Measurements from ENCODE around the gene CMSS1. TPM values are rescaled to one million over a fixed set of nuclear protein-coding genes. Genes with fewer than 3 reads are reported as not detected.
A peak's percentile ranks its signal among the peaks of the same experiment; 100 is the strongest.

The CMSS1 gene
- total RNA-seq, 2 donors from 2014 or later: 18.1 to 22.7 TPM

DNA sequence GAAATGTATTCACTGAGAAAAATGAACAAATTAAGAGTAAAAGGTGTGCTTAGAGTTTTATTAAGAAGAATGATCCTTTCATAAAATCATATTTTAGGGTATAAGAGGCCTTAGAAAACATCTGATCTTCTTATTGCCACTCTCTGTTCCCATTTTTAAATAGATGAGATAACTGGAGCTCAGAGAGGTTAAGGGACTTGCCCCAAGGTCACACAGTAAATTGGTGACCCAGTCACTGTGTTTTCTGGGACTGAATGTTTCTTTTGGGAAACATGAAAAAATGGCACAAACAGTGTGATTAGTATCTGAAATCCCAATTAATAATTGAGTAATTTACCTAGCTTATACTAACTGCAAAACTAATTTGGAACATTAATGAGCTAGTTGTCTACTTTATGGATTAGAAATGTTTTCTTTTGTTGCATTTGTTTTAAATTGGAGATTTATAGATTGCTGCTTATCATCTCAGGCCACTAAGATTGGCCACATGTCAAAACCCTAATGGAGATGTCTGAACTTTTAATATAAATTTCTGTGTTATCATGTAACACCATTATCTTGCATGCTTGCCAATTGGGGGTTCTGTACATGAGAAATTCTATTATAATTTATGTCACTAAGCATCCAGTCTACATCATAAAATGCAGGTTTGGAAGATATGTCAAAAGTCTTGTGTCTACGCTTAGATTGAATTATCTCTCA, 64.9 kb downstream of the CMSS1 start:
- Histone ChIP-seq H3K4me3 (no peak overlapping the region), H3K27ac (peak overlapping the region in 1 of 2 donors; percentile 89), H3K9me3 (no peaks in the 10 kb centered on the region), H3K36me3 (no peaks in the 10 kb centered on the region), H3K4me1 (ENCODE audit: control insufficient read depth in 1 of 2, low read depth in 2 of 2) (peaks cover 25 to 40% of the 10 kb centered on the region in 2 donors), H3K27me3 (replicated peaks; ENCODE audit: insufficient read depth) (no peaks in the 10 kb centered on the region)
- TF ChIP-seq, protein P1, sequence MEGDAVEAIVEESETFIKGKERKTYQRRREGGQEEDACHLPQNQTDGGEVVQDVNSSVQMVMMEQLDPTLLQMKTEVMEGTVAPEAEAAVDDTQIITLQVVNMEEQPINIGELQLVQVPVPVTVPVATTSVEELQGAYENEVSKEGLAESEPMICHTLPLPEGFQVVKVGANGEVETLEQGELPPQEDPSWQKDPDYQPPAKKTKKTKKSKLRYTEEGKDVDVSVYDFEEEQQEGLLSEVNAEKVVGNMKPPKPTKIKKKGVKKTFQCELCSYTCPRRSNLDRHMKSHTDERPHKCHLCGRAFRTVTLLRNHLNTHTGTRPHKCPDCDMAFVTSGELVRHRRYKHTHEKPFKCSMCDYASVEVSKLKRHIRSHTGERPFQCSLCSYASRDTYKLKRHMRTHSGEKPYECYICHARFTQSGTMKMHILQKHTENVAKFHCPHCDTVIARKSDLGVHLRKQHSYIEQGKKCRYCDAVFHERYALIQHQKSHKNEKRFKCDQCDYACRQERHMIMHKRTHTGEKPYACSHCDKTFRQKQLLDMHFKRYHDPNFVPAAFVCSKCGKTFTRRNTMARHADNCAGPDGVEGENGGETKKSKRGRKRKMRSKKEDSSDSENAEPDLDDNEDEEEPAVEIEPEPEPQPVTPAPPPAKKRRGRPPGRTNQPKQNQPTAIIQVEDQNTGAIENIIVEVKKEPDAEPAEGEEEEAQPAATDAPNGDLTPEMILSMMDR (IDR thresholded peaks at IDR 0.05): no peak
- DNase-seq (ENCODE audit: low spot score) (no peak), ATAC-seq (ENCODE audit: insufficient number of reproducible peaks, low FRiP score, low read depth) (no peak)

- TF ChIP-seq, protein P1 (IDR thresholded peaks at IDR 0.05): no peak
- Histone ChIP-seq H3K36me3 (no peaks in the 10 kb centered on the region), H3K9me3 (no peaks in the 10 kb centered on the region), H3K4me3 (no peak overlapping the region), H3K27me3 (replicated peaks; ENCODE audit: insufficient read depth) (no peaks in the 10 kb centered on the region), H3K4me1 (ENCODE audit: control insufficient read depth in 1 of 2, low read depth in 2 of 2) (peaks cover 25 to 35% of the 10 kb centered on the region in 2 donors), H3K27ac (no peak overlapping the region)
- ATAC-seq (ENCODE audit: insufficient number of reproducible peaks, low FRiP score, low read depth) (no peak), DNase-seq (ENCODE audit: low spot score) (no peak)
Measured at GRCh38 chr3:99883138-99883461, 65.4 kb downstream of the CMSS1 start.

DNA sequence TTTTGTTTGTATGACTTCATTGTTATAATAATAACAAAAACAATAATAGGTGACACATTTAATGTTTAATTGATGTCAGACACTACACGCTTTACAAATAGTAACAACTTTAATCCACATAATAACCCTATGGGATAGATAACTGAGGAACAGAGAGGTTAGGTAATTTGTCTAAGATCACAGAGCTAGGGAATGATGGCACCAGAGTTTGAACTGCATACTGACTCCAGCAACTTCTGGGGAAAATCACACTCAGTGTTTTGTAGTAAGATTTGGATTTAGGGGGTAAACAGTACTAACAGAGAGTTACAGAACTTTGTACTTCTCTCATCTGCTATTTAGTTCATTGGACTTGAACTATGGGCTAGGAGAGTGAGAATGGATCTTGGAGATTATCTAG, 66.0 kb downstream of the CMSS1 start:
- DNase-seq (ENCODE audit: low spot score) (no peak), ATAC-seq (ENCODE audit: insufficient number of reproducible peaks, low FRiP score, low read depth) (no peak)
- H3K4me3 ChIP-seq: no peak overlapping the region
- no peaks in the 10 kb centered on the region for H3K27me3 ChIP-seq (replicated peaks; ENCODE audit: insufficient read depth)
- no peaks in the 10 kb centered on the region for H3K36me3 ChIP-seq
- H3K4me1 ChIP-seq (ENCODE audit: control insufficient read depth in 1 of 2, low read depth in 2 of 2): peaks cover 25 to 35% of the 10 kb centered on the region in 2 donors
- H3K9me3 ChIP-seq: no peaks in the 10 kb centered on the region
- H3K27ac ChIP-seq: peak overlapping the region in 1 of 2 donors; percentile 14
- TF ChIP-seq, protein P1 (IDR thresholded peaks at IDR 0.05): no peak

GRCh38 chr3:99884484-99884883, 66.8 kb downstream of the CMSS1 start:
- H3K4me1 ChIP-seq (ENCODE audit: control insufficient read depth in 1 of 2, low read depth in 2 of 2): peaks cover 25 to 35% of the 10 kb centered on the region in 2 donors
- ATAC-seq (ENCODE audit: insufficient number of reproducible peaks, low FRiP score, low read depth) (no peak), DNase-seq (ENCODE audit: low spot score) (no peak)
- no peaks in the 10 kb centered on the region for H3K9me3 ChIP-seq
- H3K4me3 ChIP-seq: no peak overlapping the region
- peak overlapping the region in 1 of 2 donors; percentile 14 for H3K27ac ChIP-seq
- TF ChIP-seq, protein P1 (IDR thresholded peaks at IDR 0.05): no peak
- H3K27me3 ChIP-seq (replicated peaks; ENCODE audit: insufficient read depth): no peaks in the 10 kb centered on the region
- no peaks in the 10 kb centered on the region for H3K36me3 ChIP-seq

GRCh38 chr3:99885085-99885484, 67.4 kb downstream of the CMSS1 start:
- DNase-seq (ENCODE audit: low spot score): no peak
- TF ChIP-seq, protein P1 (IDR thresholded peaks at IDR 0.05): no peak
- Histone ChIP-seq H3K27me3 (replicated peaks; ENCODE audit: insufficient read depth) (no peaks in the 10 kb centered on the region), H3K4me3 (no peak overlapping the region), H3K36me3 (no peaks in the 10 kb centered on the region), H3K27ac (no peak overlapping the region), H3K9me3 (no peaks in the 10 kb centered on the region), H3K4me1 (ENCODE audit: control insufficient read depth in 1 of 2, low read depth in 2 of 2) (peaks cover 25 to 29% of the 10 kb centered on the region in 2 donors)
- no peak for ATAC-seq (ENCODE audit: insufficient number of reproducible peaks, low FRiP score, low read depth)
